Lung microvascular endothelial cell (primary cell): ENCODE data around the gene TTC9C. TPM values are rescaled to one million over a fixed set of nuclear protein-coding genes. Genes with fewer than 3 reads are reported as not detected.
"Not testable (repeated sequence)": the region's sequence is repeated elsewhere in the genome, so short reads cannot be mapped to it uniquely, and the experiment has no call there.

Source experiments
- DNase-seq, 2 donors: peaks; one replicate each; pipeline versions ENCODE4 v3.0.0 to v3.0.0-alpha.2; 2010; ENCODE audit warnings: low read depth in 2 of 2
- total RNA-seq: library from RNA; depleted of rRNA; stranded (reverse); fragments of >200 nt; gene quantifications from 2 replicates; pipeline ENCODE4 v1.2.1, GENCODE V29; 2014

TTC9C gene
- total RNA-seq, 1 donor from 2014 or later, result 23.4 TPM

- not testable (repeated sequence) for DNase-seq
Measured at GRCh38 chr11:62749931-62750330, 21.6 kb downstream of the TTC9C start.

- DNase-seq, result no peak
Measured at GRCh38 chr11:62752177-62752785, 24.0 kb downstream of the TTC9C start.

GRCh38 chr11:62752994-62753735 lies 24.9 kb downstream of the TTC9C start:
- DNase-seq, result no peak

- DNase-seq, result peak; percentile 100
Measured at GRCh38 chr11:62753736-62754603, 25.7 kb downstream of the TTC9C start, which contains the start of gene ZBTB3. ZBTB3 (minus strand) TSS chr11:62754160; CDS start chr11:62753664, 496 bp downstream.

- no peak for DNase-seq
Measured at GRCh38 chr11:62755086-62755615, 26.9 kb downstream of the TTC9C start.

- no peak for DNase-seq
Measured at GRCh38 chr11:62757846-62758788, 29.8 kb downstream of the TTC9C start.

GRCh38 chr11:62760867-62761227 lies 32.6 kb downstream of the TTC9C start:
- not testable (repeated sequence) for DNase-seq

GRCh38 chr11:62770778-62771143 lies 42.5 kb downstream of the TTC9C start:
- peak in 1 of 2 donors; percentile 59 for DNase-seq

- peak; percentile 95 to 98 for DNase-seq
Measured at GRCh38 chr11:62771144-62772021, 43.1 kb downstream of the TTC9C start, which contains the start of gene TAF6L. TAF6L (plus strand) TSS chr11:62771396; CDS start chr11:62775784, 4,388 bp downstream.

- peak; percentile 20 to 57 for DNase-seq
Measured at GRCh38 chr11:62774407-62774806, 46.1 kb downstream of the TTC9C start.

- no peak for DNase-seq
Measured at GRCh38 chr11:62775646-62776045, 47.4 kb downstream of the TTC9C start.

GRCh38 chr11:62777389-62777788 lies 49.1 kb downstream of the TTC9C start:
- no peak for DNase-seq

GRCh38 chr11:62778441-62778840 lies 50.2 kb downstream of the TTC9C start:
- DNase-seq, result no peak

GRCh38 chr11:62782753-62783152 lies 54.5 kb downstream of the TTC9C start:
- DNase-seq, result no peak

GRCh38 chr11:62786318-62787004 lies 58.2 kb downstream of the TTC9C start:
- peak; percentile 86 to 89 for DNase-seq

- peak; percentile 97 to 98 for DNase-seq
Measured at GRCh38 chr11:62787005-62787759, 58.9 kb downstream of the TTC9C start, which contains the start of gene TMEM179B. TMEM179B (plus strand) TSS chr11:62787402; CDS start chr11:62787432, 30 bp downstream.
